Hepatocyte (in vitro differentiated cells): ENCODE results near the gene PATE4.
A peak's percentile ranks its signal among the peaks of the same experiment; 100 is the strongest.

ENCODE experiments used
- CTCF ChIP-seq: fragments of 200-600 bp; sonication (generic); IDR thresholded peaks from 2 replicates; pipeline ENCODE4 v1.5.1; 2016; ENCODE audit warnings: antibody characterized with exemption, mild to moderate bottlenecking; ENCODE audit not compliant: poor library complexity
- EZH2 ChIP-seq: fragments of 200-600 bp; sonication (generic); IDR thresholded peaks from 2 replicates; pipeline ENCODE4 v1.6.1; 2016; ENCODE audit warnings: antibody characterized with exemption, mild to moderate bottlenecking, borderline replicate concordance
- EZH2phosphoT487 ChIP-seq: fragments of 200-600 bp; sonication (generic); IDR thresholded peaks from one replicate; pipeline ENCODE4 v1.6.1; 2018; ENCODE audit warnings: antibody characterized with exemption, mild to moderate bottlenecking, low read depth, moderate library complexity; ENCODE audit not compliant: unreplicated experiment, severe bottlenecking

DNA sequence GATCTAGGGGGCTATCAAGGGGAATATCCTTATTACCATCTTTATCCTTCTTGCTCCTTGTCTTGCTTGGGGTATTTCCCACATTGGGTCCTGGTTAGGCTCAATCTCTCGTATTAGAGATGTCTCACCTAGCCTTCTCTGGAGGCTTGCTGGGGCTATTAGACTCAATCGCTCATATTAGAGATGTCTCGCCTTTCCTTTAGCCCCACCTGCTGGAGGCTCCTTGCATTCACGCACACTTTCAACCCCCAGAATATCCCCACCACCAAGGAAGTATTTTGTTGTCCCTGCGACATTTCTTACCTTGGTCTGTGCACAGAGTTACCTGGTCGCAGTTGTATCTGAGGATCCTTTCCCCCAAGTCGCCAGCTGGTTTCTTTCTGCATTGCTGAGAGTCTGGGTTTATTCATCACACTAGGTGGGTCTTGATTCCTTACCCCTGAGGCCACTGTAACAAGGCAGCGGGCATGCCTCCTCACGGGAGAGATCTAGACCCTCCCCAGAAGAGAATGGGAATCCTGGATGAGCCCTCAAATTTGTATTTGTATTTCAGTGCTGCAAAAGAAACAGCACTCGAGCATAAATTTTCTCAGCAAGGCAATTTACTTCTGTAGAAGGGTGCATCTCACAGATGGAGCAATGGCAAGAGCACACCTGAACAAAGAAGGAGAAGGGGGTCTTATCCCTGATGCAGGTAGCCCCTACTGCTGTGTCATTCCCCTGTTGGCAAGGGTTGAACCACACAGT, 38.4 kb downstream of the PATE4 start:
- TF ChIP-seq CTCF (peak; percentile 66), EZH2 (no peak), EZH2phosphoT487 (no peak)
